Fibroblast of lung (primary cell): ENCODE results near the gene PAX2.

ENCODE experiments used
- EZH2 ChIP-seq: IDR thresholded peaks from 2 replicates; pipeline ENCODE4 v1.5.1; 2012; ENCODE audit warnings: low read length, control low read depth, mild to moderate bottlenecking; ENCODE audit errors: missing control alignments
- TF ChIP-seq, protein P1 (sequence below), 2 donors: IDR thresholded peaks in 1 of 2; conservative IDR thresholded peaks in 1 of 2; 1 replicate in 1 of 2; 2 replicates in 1 of 2; pipeline ENCODE4 v1.5.1; 2011 to 2012; ENCODE audit warnings: low read length in 2 of 2, control low read depth in 1 of 2, inconsistent platforms in 1 of 2, low read depth in 1 of 2, mild to moderate bottlenecking in 1 of 2

DNA sequence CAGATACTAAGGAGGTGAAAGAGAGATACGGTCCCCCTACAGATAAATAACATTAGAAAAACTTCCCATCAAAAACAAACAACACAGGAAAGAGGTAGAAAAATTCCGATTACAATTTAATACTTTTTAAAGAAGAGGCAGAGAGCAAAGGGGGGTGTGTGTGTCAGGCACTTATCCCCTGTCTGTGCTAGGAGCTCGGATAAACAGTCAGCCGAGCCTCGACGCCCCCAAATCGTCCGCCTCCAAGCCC lies 3.6 kb downstream of the PAX2 start:
- TF ChIP-seq, protein P1, sequence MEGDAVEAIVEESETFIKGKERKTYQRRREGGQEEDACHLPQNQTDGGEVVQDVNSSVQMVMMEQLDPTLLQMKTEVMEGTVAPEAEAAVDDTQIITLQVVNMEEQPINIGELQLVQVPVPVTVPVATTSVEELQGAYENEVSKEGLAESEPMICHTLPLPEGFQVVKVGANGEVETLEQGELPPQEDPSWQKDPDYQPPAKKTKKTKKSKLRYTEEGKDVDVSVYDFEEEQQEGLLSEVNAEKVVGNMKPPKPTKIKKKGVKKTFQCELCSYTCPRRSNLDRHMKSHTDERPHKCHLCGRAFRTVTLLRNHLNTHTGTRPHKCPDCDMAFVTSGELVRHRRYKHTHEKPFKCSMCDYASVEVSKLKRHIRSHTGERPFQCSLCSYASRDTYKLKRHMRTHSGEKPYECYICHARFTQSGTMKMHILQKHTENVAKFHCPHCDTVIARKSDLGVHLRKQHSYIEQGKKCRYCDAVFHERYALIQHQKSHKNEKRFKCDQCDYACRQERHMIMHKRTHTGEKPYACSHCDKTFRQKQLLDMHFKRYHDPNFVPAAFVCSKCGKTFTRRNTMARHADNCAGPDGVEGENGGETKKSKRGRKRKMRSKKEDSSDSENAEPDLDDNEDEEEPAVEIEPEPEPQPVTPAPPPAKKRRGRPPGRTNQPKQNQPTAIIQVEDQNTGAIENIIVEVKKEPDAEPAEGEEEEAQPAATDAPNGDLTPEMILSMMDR (conservative IDR thresholded peaks at IDR 0.05 in 1 of 2, IDR thresholded peaks at IDR 0.05 in 1 of 2; ENCODE audit: low read depth in 1 of 2, low read length in 2 of 2), result no peak
- no peak for TF ChIP-seq EZH2
